Kidney capillary endothelial cell (primary cell): ENCODE measurements around the gene ADARB2.
"Not testable (repeated sequence)": the region's sequence is repeated elsewhere in the genome, so short reads cannot be mapped to it uniquely, and the experiment has no call there.

Experiments
- DNase-seq: peaks from one replicate; pipeline ENCODE4 v3.0.0-alpha.2; 2018; ENCODE audit warnings: low spot score

The ADARB2 gene

DNA sequence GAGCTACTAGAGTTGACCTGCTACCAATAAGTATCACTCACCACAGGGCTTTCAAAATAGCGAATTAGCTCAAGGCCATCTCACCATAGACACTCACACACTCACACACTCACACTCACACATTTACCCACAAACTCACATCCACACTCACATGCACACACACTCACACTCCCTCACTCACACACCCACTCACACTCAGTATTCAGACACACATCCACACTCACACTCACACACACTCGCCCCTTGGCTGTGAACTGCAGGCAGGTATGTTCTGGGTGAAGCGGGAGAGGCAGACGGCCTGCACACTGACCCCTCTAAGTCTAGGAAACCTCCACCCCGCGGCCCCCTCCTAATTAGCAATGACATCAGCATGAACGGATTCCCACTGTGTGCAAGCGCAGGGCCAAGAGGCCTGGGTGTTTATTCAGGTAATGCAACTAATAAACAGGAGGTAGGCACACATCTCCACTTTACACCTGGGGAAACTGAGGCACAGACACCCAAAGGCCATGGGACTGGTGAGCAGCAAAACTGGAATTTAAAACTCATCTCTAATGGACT, 94.6 kb downstream of the ADARB2 start:
- DNase-seq = no peak

GRCh38 chr10:1641402-1641801, 95.9 kb downstream of the ADARB2 start:
- DNase-seq = no peak

DNA sequence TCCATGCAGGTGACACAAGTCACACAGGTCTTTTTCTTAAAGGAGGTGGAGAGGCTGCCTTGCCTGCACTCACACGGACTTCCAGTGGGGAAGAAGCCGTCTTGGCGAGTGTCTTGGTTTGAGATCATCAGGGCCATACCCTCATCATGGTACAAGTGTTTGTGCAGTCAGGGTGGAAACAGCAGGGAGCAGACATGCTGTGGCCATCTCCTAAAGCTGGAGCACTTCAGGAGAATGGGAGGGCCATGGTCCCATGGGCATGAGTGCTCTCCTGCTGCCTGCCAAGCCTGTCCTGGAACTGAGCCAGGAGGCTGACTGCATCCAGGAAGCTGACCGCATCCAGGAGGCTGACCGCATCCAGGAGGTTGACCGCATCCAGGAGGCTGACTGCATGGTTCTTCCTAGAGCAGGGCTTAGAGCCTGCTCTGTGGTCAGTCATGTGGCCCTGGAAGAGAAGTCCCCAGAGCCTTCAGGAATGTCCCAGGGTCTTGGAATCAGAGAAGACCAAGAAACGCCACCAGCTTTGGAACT, 98.4 kb downstream of the ADARB2 start:
- peak; percentile 55 for DNase-seq

DNA sequence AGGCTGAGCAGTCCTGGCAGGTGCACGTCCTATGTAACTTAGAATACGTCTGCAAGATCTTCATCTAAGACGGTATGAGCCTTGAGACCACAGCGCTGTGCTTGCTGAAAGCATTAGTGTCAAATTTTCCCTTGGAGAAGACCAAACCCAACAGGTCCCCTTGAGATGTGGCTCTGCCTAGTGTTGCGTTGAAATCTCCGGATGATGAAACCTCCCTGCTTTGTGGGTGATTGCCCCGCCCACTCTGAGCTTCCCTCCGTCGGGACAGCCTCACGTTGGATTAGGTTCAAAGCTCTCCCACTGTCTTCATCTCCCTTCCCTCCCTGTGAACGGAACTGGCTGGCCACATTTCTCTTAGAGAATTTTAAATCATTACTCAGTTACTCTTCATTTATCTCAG, 102.0 kb downstream of the ADARB2 start:
- DNase-seq = no peak

GRCh38 chr10:1634239-1634638, 103.1 kb downstream of the ADARB2 start:
- DNase-seq = no peak

DNA sequence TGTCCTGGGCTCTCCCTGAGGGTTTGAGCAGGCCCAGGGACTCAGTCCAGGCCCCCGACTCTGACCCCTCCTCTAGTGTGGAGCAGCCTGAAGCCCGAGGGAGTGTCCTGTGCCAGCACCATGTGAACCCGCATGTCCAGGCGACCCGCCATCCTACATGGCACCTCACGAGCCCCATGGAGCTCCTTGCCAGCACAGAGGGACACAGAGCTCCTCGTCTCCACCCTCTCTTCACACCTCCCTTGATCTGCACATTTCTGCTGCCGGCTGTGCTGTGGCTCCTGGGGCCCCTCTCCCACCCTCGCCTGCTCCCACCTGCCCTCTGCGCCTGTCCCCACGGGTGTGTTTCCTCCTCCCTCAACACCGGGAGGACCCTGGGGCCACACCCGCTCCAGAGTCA, 103.5 kb downstream of the ADARB2 start:
- no peak for DNase-seq

DNA sequence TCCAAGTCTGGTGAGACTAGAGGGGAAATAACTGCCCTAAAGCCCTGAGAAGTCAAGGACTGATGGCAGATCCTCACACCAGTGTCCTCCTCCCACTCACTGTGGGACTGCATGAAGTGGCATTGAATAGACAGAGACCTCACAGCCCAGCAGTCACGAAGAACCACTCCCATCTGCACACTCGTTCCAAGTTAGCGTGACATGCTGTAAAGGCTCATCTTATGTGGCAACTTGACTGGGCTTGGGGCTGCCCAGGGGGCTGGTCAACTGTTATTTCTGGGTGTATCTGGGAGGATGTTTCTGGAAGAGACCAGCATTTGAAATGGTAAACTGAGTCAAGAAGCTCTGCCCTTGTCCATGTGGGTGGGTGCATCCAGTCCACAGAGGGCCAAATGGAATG, 104.7 kb downstream of the ADARB2 start:
- no peak for DNase-seq

DNA sequence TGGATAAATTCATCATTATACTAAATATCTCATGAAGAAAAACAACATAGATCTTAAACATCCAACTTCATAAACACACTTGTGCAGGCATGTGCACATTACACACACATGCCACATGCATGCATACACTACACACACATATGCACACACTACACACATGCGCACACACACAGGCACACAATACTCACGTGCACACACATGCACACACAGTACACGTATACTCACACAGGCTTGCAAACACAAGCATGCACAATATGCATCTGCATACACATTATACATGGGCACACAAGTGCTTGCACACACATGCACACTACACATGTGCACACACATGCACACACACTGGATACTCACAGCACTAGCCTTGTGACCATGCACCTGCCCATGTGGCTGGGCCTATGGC, 105.2 kb downstream of the ADARB2 start:
- DNase-seq = no peak

DNA sequence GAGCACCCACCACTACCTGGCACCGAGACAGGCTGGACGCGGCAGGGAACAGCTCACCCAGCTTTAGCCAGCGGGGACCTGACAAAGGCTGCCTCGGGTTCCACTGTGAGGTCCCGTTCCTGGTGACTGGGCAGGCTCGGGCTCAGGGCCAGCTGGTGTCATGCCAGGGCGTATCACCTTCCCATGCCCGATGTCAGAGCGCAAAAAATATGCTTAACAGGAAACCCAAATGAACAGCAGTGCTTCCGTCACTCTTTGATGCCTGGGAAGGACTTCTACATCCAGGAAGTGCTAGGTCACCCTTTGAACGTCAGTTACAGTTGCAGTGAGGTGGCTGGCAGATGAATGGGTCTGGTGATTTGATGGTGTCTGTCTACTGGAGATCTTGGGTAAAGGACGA, 106.0 kb downstream of the ADARB2 start:
- DNase-seq = peak; percentile 69

DNA sequence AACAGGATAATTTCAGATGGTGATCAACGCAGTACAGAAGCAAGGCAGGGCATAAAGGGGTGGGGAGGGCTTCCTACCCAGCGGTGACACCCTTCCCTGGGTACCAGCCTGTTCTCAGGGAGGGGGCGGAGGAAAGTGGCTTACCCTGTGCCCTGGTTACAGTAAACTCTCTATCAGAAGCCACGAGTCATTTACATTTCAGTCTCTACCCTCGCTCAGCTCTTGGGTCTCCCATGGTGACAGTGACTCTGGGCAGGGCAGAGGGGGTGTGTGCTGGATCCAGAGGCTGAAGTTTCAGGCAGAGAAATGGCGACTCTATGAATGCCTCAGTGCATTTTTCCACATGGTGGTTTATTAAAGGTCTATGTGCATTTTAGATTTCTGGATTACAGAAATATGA, 107.0 kb downstream of the ADARB2 start:
- DNase-seq = no peak

- DNase-seq = no peak
Observed at GRCh38 chr10:1629326-1630198, 107.8 kb downstream of the ADARB2 start.

GRCh38 chr10:1628757-1629156, 108.6 kb downstream of the ADARB2 start:
- DNase-seq = no peak

GRCh38 chr10:1627945-1628344, 109.4 kb downstream of the ADARB2 start:
- no peak for DNase-seq

- DNase-seq = no peak
Observed at GRCh38 chr10:1626835-1627234, 110.5 kb downstream of the ADARB2 start.

- DNase-seq = no peak
Observed at GRCh38 chr10:1626410-1626809, 110.9 kb downstream of the ADARB2 start.

- DNase-seq = no peak
Observed at GRCh38 chr10:1625731-1626130, 111.6 kb downstream of the ADARB2 start.

DNA sequence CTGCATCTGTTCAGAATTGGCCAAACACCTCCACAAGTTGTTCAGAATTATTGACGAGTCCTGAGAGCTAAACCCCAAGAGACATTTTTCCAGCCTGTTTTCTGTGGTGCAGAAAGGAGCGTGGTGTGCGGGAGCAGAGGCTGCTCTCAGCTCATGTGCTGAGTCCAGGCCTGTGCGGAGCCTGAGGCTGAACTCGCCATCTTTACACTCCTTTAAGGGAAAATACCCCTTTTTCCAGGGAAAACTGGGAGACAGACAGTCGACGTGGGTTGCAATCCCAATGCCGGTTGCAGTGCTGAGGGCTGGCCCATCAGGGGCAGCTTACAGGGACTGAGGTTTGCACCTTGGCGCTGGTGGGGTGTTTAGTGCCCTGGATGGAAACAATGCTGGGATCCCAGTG, 112.2 kb downstream of the ADARB2 start:
- DNase-seq = no peak

GRCh38 chr10:1624240-1624639, 113.1 kb downstream of the ADARB2 start:
- no peak for DNase-seq

DNA sequence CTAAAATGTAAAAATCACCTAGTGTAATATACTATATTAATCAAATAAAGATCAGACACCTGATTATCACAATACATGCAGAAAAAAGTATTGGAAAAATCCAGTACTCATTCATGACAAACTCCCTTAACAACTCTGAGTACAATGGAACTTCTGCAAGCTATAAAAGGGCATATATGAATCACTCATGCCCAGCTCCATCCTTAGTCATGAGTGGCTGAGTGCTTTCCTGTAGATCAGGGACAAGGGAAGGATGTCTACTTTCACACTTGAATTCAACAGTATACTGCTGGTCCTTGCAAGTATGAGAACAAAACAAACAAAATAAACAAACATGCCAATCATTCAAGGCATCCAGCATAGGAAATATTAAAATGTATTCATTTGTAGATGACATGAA, 116.5 kb downstream of the ADARB2 start:
- DNase-seq = peak; percentile 71

- not testable (repeated sequence) for DNase-seq
Observed at GRCh38 chr10:1617376-1618317, 119.7 kb downstream of the ADARB2 start.

- DNase-seq = not testable (repeated sequence)
Observed at GRCh38 chr10:1616701-1617100, 120.6 kb downstream of the ADARB2 start.

DNA sequence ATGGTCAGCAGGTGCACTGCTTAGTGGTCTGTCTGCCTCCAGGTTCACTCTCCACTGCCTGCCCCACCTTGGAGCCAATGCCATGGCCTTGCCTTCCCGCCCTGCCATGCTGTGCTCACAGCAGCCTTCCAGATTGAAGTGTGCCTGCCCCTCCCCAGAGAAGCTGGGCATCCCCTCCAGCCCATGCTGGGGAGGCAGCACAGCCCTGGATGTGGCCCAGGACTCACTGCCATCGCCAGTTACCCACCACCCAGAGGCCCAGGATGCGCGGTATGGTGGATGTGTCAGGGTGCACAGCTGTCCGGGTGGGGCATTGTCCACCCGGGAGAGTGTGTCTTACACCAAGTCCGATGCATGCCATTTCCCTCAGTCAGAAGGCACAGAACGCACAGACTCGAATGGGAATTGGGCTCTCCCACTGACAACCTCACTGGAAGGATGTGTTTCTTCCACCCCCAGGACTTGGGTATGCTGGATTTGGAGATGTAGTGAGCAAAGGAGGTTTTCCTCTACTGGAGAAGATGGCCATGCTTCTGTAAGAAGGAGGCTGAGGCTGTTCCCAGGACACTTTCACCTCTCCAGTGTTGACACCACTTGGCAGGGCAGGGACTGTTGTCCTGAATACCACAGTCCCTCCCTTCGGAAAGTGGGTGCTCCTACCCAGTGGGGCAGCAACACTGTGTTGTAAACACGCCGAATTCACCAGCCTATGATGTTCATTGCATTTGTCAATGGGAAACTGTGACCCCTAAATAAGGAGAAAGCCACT, 122.0 kb downstream of the ADARB2 start:
- no peak for DNase-seq
